PC-9 (cell line): ENCODE measurements around the gene SGMS1. TPM values are rescaled to one million over a fixed set of nuclear protein-coding genes. Genes with fewer than 3 reads are reported as not detected.

Source experiments
- BruUV-seq: library from RNA; stranded (reverse); fragments of 400-500 nt; replicated peaks from 2 replicates; lab custom pipeline; 2021; lab: Mats Ljungman, UMichigan
- CTCF ChIA-PET: fragments of 300-600 bp; sonication (Branson Sonifier 250); formaldehyde crosslinking; loops from one replicate; lab custom pipeline; 2022; ENCODE audit warnings: antibody characterized with exemption; lab: Charles Lee
- POLR2A ChIA-PET: fragments of 300-600 bp; sonication (Branson Sonifier 250); formaldehyde crosslinking; loops from one replicate; lab custom pipeline; 2022; ENCODE audit warnings: antibody characterized with exemption; ENCODE audit not compliant: unreplicated experiment; lab: Charles Lee
- DNase-seq, 2 experiments: peaks; one replicate each; pipeline versions ENCODE4 v3.0.0 to v3.0.0-alpha.2; 2015 to 2022; ENCODE audit warnings: mixed read lengths in 1 of 2
- H2AFZ ChIP-seq: fragments of 200-600 bp; sonication (generic); 2 replicates; pipeline ENCODE4 v1.8.1; 2017; ENCODE audit warnings: antibody characterized with exemption
- H3F3A ChIP-seq: fragments of 200-600 bp; sonication (generic); 2 replicates; pipeline ENCODE4 v1.8.1; 2017; ENCODE audit warnings: antibody characterized with exemption, mild to moderate bottlenecking, low read depth; ENCODE audit not compliant: insufficient read depth
- H3K27ac ChIP-seq: fragments of 200-600 bp; sonication (generic); 2 replicates; pipeline ENCODE4 v1.6.1; 2016; ENCODE audit warnings: mixed run types
- H3K27me3 ChIP-seq: fragments of 200-600 bp; sonication (generic); 2 replicates; pipeline ENCODE4 v1.6.1; 2016; ENCODE audit warnings: low read depth, mixed run types; ENCODE audit not compliant: insufficient read depth
- H3K36me3 ChIP-seq: fragments of 200-600 bp; sonication (generic); 2 replicates; pipeline ENCODE4 v1.6.1; 2016; ENCODE audit warnings: low read depth, mixed run types
- H3K4me1 ChIP-seq: fragments of 200-600 bp; sonication (generic); replicated peaks from 2 replicates; pipeline ENCODE4 v1.6.1; 2016; ENCODE audit warnings: mixed run types; ENCODE audit not compliant: insufficient read depth
- H3K4me2 ChIP-seq: fragments of 200-600 bp; sonication (generic); 2 replicates; pipeline ENCODE4 v1.6.1; 2017; ENCODE audit warnings: mixed run types
- H3K4me3 ChIP-seq: fragments of 200-600 bp; sonication (generic); 2 replicates; pipeline ENCODE4 v1.6.1; 2016; ENCODE audit warnings: mixed run types
- H3K79me2 ChIP-seq: fragments of 200-600 bp; sonication (generic); 2 replicates; pipeline ENCODE4 v1.6.1; 2017; ENCODE audit warnings: low read depth, mixed run types
- H3K9me2 ChIP-seq: fragments of 200-600 bp; sonication (generic); 2 replicates; pipeline ENCODE4 v1.8.1; 2017; ENCODE audit warnings: mild to moderate bottlenecking; ENCODE audit not compliant: insufficient read depth
- H3K9me3 ChIP-seq: fragments of 200-600 bp; sonication (generic); 2 replicates; pipeline ENCODE4 v1.8.1; 2016; ENCODE audit warnings: low read depth; ENCODE audit not compliant: insufficient read depth
- H4K20me1 ChIP-seq: fragments of 200-600 bp; sonication (generic); 2 replicates; pipeline ENCODE4 v1.8.1; 2017; ENCODE audit not compliant: insufficient read depth
- EZH2 ChIP-seq: fragments of 200-600 bp; sonication (generic); IDR thresholded peaks from 2 replicates; pipeline ENCODE4 v1.8.0; 2017; ENCODE audit warnings: antibody characterized with exemption, low read depth
- intact Hi-C: fragments of 100-400 bp; cut with micrococcal nuclease; formaldehyde crosslinking; loops from one replicate; pipeline ENCODE4 v1.10.0; 2022; ENCODE audit not compliant: unreplicated experiment
- total RNA-seq: library from RNA; stranded (reverse); gene quantifications from 2 replicates; pipeline ENCODE4 v1.2.3, GENCODE V29; 2021
- TF ChIP-seq, protein P1 (sequence below): fragments of 200-600 bp; sonication (generic); conservative IDR thresholded peaks from 2 replicates; pipeline ENCODE4 v1.6.1; 2017; ENCODE audit warnings: mixed run types, antibody characterized with exemption, mild to moderate bottlenecking, moderate library complexity

SGMS1 gene
- total RNA-seq, 1 experiment from 2014 or later: 35.0 TPM

DNA sequence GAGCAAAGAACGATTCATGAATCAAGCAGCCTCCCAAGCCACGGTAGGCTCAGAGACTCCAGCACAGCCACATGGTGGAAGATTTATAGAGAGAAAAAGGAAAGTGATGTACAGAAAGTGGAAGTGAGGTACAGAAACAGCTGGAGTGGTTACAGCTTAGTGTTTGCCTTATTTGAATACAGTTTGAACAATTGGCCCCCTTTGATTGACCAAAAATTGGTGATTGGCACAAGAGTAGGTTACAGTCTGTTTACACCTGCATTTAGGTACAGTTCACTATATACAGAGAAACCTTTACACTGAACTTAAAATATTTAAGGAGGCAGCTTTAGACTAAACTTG lies 236.1 kb downstream of the SGMS1 start:
- Histone ChIP-seq H3K4me3 (no peak overlapping the region), H3K36me3 (peaks cover 24% of the 10 kb centered on the region), H3K9me2 (no peaks in the 10 kb centered on the region; the same call in 1 of the 2 replicates), H3K27me3 (no peaks in the 10 kb centered on the region), H3K27ac (no peak overlapping the region), H3K4me1 (peaks cover 14% of the 10 kb centered on the region), H4K20me1 (no peaks in the 10 kb centered on the region; the same call in 1 of the 2 replicates), H3K79me2 (peaks cover 100% of the 10 kb centered on the region), H3K4me2 (no peak overlapping the region), H2AFZ (no peak overlapping the region), H3K9me3 (peaks cover 6% of the 10 kb centered on the region), H3F3A (0 out of 2 replicates have a peak, but pooled peaks cover 12% of the 10 kb centered on the region)
- DNase-seq: no peak
- intact Hi-C loops: no loop called here
- ChIA-PET POLR2A (no interaction called here), CTCF (no interaction called here)
- BruUV-seq: no TSS peak
- TF ChIP-seq, protein P1, sequence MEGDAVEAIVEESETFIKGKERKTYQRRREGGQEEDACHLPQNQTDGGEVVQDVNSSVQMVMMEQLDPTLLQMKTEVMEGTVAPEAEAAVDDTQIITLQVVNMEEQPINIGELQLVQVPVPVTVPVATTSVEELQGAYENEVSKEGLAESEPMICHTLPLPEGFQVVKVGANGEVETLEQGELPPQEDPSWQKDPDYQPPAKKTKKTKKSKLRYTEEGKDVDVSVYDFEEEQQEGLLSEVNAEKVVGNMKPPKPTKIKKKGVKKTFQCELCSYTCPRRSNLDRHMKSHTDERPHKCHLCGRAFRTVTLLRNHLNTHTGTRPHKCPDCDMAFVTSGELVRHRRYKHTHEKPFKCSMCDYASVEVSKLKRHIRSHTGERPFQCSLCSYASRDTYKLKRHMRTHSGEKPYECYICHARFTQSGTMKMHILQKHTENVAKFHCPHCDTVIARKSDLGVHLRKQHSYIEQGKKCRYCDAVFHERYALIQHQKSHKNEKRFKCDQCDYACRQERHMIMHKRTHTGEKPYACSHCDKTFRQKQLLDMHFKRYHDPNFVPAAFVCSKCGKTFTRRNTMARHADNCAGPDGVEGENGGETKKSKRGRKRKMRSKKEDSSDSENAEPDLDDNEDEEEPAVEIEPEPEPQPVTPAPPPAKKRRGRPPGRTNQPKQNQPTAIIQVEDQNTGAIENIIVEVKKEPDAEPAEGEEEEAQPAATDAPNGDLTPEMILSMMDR: no peak
- no peak for TF ChIP-seq EZH2

DNA sequence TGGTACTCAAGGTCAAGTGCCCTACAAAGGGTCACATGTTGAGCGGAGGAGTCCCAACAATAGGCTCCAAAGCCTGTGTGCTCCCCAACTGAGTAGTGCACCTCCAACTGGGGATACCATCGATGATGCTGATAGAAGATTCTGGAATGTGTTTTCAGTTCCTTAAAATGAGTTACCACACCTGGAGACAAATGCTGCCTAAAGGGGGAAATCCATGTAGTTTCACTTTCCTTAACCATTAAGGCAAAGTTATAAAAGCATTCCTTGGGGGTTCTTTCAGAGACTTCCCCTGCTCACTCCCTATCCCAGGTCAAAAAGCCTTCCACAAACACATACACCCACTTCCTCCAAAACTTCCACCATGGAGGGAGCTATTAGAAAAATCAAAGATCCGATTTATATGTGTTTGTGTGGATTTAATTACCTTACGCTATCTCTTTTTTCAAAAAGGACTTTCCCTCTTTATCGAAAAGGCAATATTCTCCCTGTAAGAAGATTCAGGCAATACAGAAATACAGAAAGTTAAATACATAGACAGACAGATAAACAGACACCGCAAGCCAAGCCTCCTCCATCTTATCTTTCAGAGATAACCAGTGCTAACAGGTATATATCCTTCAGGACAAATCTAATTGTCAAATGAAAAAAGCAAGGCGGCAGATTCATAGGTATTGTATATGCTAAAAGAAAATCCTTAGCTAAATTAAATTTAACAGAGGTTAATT lies 236.6 kb downstream of the SGMS1 start:
- 0 out of 2 replicates have a peak, but pooled peaks cover 12% of the 10 kb centered on the region for H3F3A ChIP-seq
- H3K4me2 ChIP-seq: no peak overlapping the region
- H3K79me2 ChIP-seq: peaks cover 100% of the 10 kb centered on the region
- intact Hi-C loops: no loop called here
- no peak for DNase-seq
- H3K27ac ChIP-seq: no peak overlapping the region
- CTCF ChIA-PET: no interaction called here
- H3K36me3 ChIP-seq: peaks cover 19% of the 10 kb centered on the region
- H3K9me2 ChIP-seq: no peaks in the 10 kb centered on the region; the same call in 1 of the 2 replicates
- no TSS peak for BruUV-seq
- H3K27me3 ChIP-seq: no peaks in the 10 kb centered on the region
- no peak overlapping the region for H3K4me3 ChIP-seq
- H2AFZ ChIP-seq: no peak overlapping the region
- POLR2A ChIA-PET: no interaction called here
- H3K4me1 ChIP-seq: peaks cover 10% of the 10 kb centered on the region
- H4K20me1 ChIP-seq: no peaks in the 10 kb centered on the region; the same call in 1 of the 2 replicates
- peaks cover 6% of the 10 kb centered on the region for H3K9me3 ChIP-seq
- TF ChIP-seq, protein P1: no peak
- no peak for TF ChIP-seq EZH2

DNA sequence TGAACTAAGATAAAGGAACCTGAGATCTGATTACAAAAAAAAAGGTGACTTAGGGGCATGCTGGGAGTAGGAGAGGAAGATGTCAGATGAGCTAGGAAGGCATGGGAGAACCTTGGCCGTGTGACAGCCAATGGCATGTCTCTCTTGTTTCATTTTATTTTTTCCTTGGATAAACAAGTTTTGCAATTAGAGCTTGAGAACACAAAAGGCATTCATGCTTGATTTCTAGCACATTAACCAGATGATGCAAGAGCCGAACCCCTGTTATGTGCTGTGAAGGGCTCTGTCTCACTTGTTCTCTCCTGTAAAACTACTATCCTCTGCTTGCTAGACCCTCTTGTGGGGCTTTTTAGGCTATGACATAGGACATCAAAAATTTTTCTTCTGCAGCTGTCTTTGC lies 238.1 kb downstream of the SGMS1 start:
- peaks cover 6% of the 10 kb centered on the region; the same call in 1 of the 2 replicates for H3K9me3 ChIP-seq
- H3K4me1 ChIP-seq: peaks cover 10% of the 10 kb centered on the region
- intact Hi-C loops: no loop called here
- H3K27me3 ChIP-seq: no peaks in the 10 kb centered on the region
- peak in 1 of 2 experiments; percentile 54 for DNase-seq
- no peak overlapping the region for H2AFZ ChIP-seq
- ChIA-PET CTCF (no interaction called here), POLR2A (interaction anchor here (0.6 to 0.7 kb wide), 2 partner anchors 10 to 173 kb away, joined by 3 to 4 read pairs; no protein-coding TSS in a partner anchor)
- BruUV-seq: no TSS peak
- peaks cover 100% of the 10 kb centered on the region for H3K79me2 ChIP-seq
- H4K20me1 ChIP-seq: no peaks in the 10 kb centered on the region; the same call in 1 of the 2 replicates
- H3K9me2 ChIP-seq: no peaks in the 10 kb centered on the region; the same call in 1 of the 2 replicates
- 0 out of 2 replicates have a peak, but pooled peaks cover 12% of the 10 kb centered on the region for H3F3A ChIP-seq
- TF ChIP-seq, protein P1: no peak
- no peak for TF ChIP-seq EZH2
- H3K36me3 ChIP-seq: peaks cover 8% of the 10 kb centered on the region
- H3K27ac ChIP-seq: peak overlapping the region; percentile 27
- peak overlapping the region; percentile 2; the same call in 1 of the 2 replicates for H3K4me2 ChIP-seq
- H3K4me3 ChIP-seq: no peak overlapping the region
